Measurements from ENCODE around the gene ARHGAP9.

DNA sequence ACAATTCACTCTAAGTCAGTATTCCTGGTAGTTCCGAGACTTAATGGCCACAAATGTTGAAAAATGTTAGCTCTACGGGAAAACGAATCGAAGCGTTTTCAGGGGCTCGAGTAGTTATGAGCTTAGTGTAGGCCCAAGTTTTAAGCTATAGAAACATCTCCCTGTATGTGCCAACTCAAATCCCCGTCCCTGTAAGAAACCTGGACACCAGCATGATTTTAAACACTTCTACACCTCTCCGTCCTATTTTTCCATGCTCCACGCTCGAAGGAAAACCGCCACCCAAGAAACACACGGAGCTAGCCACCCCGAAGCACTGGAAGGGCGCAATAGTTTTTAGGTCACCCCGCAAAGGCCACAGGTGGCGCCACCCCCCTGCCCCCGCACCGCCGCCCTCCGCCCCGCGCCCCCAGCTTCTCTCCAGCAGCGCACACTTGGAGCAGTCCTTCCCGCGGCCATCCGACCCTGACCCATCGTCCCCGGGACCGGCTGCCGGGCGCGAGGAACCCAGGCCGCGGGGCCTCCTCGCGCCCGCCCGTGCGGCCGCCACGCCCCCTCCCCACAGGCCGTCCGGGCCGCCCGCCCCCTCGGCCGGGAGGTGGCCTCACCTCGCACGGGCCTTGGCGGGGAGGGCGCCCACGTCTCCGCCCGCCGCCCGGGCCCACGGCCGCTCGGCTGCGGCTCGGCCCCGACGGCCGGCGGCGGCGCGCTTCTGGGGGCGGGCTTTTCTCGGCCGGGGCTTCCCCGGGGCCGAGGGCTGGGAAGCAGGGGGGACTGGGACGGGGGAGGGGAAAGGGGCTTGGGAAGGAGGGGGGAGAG lies 49.3 kb downstream of the ARHGAP9 start:
- TF ChIP-seq, protein P1, sequence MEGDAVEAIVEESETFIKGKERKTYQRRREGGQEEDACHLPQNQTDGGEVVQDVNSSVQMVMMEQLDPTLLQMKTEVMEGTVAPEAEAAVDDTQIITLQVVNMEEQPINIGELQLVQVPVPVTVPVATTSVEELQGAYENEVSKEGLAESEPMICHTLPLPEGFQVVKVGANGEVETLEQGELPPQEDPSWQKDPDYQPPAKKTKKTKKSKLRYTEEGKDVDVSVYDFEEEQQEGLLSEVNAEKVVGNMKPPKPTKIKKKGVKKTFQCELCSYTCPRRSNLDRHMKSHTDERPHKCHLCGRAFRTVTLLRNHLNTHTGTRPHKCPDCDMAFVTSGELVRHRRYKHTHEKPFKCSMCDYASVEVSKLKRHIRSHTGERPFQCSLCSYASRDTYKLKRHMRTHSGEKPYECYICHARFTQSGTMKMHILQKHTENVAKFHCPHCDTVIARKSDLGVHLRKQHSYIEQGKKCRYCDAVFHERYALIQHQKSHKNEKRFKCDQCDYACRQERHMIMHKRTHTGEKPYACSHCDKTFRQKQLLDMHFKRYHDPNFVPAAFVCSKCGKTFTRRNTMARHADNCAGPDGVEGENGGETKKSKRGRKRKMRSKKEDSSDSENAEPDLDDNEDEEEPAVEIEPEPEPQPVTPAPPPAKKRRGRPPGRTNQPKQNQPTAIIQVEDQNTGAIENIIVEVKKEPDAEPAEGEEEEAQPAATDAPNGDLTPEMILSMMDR (IDR thresholded peaks at IDR 0.05) = no peak; the same call in 1 of the 2 replicates
- TF ChIP-seq SIN3A (IDR thresholded peaks at IDR 0.05; ENCODE audit: borderline replicate concordance, insufficient read depth, low read depth, low read length) (no peak; the same call in 1 of the 2 replicates), POLR2AphosphoS5 (IDR thresholded peaks at IDR 0.05; ENCODE audit: low read depth, low read length) (no peak; the same call in 1 of the 2 replicates), TCF7L2 (IDR thresholded peaks at IDR 0.05; ENCODE audit: low read depth, low read length) (no peak)
